Measurements from ENCODE around the gene KIAA1958. TPM values are rescaled to one million over a fixed set of nuclear protein-coding genes. Genes with fewer than 3 reads are reported as not detected.
"Not testable (repeated sequence)": the region's sequence is repeated elsewhere in the genome, so short reads cannot be mapped to it uniquely, and the experiment has no call there.

Gene KIAA1958
- total RNA-seq, 1 donor from 2014 or later = 3.9 TPM

DNA sequence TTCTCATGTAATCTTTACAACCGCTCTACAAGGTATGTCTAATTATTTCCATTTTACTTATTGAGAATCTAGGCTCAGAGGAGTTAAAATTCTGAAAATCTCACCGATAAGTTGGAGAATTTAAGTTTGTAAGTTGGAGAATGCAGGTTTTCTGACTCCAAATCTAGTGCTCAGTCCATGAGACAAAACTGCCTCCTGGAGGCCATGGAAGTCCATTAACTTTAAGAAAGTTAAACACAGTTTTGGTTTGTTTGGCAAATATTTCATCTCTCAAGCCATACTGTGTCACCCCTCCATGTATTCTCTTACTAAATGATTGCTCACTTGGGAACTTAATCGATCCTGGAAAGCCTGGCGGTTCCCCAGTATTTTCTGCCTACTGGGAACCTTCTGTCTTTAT is 178.7 kb downstream of the KIAA1958 start:
- no peak for ATAC-seq

DNA sequence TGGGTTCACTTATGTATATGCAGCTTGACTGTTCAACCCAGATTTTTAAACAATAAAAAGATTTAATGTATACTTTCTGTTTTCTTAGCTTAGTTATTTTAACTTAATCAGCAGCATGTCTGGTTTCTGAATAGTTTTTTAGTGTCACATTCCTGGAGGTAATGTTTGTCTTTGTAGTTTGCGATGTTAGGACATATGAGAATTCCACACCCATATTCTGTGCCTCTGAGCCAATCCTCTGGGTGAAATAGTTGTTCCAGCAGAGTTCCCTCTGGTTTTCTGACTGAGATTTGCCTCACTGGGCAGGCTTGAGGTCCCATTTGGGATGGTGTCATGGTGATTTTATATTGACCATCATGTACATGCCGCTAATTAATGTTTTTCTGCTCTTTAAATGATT is 182.7 kb downstream of the KIAA1958 start:
- ATAC-seq = no peak

DNA sequence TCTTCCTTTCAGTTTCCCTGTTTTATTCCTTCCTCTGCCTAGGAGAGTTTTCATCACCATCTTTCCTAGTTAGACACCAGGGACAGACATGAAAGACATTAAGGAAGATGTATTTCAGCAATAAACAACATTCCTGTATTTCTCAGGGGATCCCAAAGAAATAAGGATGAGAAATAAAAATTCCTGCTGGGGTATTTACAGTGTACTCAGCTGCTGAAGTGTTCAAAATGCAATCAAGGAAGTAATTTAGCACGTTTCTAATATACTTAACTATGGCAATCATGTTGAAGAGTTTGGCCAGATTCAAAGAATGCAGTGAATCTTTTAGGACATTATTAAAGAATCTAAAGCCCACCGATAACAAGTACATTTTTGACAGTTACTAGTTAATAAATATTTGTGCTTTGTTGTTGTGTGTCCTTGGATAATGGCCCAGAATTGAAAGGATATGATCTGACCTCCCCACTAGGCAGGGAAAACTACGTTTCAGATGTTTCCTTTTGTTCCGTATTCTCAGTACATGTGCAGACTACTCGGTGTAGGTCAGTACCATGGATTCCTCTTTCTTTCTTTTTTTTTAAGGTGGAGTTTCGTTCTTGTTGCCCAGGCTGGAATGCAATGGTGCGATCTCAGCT is 184.5 kb downstream of the KIAA1958 start:
- no peak for ATAC-seq

DNA sequence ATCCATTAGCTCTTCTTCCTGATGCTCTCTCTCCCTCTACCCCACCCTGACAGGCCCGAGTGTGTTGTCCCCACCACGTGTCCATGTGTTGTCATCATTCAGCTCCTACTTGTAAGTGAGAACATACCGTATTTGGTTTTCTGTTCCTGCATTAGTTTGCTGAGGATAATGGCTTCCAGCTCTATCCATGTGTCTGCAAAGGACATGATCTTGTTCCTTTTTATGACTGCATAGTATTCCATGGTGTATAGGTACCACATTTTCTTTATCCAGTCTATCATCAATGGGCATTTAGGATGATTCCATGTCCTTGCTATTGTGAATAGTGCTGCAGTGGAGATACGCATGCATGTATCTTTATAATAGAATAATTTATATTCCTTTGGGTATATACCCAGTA is 186.6 kb downstream of the KIAA1958 start:
- not testable (repeated sequence) for ATAC-seq

DNA sequence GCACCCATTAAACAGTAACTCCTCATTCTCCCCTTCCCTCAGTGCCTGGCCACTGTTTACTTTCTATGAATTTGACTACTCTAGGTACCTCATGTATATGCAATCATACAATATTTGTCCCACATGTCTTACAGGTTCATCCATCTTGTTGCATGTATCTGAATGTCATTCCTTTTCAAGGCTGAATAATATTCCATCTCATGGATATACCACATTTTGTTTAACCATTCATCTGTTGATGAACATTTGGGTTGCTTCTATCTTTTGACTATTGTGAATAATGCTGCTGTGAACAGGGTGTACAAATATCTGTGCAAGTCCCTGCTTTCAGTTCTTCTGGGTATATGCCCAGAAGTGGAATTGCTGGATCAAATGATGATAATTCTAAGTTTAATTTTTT is 190.4 kb downstream of the KIAA1958 start:
- no peak for ATAC-seq

DNA sequence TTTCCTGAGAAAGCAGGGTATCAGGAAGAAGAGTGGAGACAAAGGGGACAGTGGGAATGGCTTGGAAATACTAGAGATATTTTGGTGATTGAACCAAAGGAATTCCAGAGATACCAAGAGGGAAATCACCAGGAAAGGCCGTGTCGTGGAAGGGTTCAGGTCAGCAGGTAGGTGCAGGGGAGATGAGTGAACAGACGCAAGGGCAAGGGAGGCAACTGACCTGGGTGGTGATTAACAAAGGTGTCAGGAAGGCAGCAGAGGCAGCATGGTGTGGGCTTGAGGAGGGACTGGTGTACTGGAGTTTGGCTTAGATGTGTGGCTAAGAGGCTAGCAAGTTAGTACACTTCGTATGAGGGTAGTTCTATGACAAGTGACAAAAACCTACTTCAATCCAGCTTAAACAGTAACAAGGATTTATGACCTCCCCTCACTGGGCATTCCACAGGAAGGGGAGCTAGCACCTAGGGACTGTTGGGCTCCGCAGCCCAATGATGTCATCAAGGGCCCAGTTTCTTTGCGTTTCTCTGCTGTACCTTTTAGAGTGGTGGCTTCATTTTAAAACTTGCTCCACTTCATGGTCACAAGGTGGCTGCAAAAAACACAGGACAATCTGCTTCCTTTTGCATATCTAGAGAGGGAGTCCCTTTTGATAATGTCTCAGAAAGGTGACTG is 194.2 kb downstream of the KIAA1958 start:
- no peak for ATAC-seq

DNA sequence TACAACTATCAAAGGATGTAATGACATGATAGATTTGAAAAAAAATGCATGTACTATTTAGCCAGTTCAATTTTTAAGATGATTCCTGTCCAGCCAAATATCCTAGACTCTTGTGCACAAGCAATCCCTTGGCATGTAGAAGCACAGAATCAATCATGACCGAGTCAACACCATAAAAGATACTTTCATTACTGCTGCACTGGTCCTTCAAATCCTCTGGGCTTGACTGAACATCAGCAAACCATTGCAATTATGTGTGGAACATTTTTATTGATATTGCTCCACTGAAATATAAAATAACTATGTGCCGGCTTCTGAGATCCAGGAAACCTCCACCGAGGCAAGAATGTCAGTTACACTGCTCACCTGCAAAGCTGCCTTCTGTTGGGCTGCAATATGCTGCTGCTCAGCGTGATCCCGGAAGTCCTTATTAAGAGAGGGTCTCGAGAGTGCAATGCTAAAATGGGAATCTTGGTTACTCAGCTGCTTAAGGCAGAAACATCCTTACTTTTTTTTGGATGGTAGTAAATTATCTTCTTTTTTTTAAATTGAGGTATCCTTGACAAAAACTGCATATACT is 202.6 kb downstream of the KIAA1958 start:
- ATAC-seq = no peak

DNA sequence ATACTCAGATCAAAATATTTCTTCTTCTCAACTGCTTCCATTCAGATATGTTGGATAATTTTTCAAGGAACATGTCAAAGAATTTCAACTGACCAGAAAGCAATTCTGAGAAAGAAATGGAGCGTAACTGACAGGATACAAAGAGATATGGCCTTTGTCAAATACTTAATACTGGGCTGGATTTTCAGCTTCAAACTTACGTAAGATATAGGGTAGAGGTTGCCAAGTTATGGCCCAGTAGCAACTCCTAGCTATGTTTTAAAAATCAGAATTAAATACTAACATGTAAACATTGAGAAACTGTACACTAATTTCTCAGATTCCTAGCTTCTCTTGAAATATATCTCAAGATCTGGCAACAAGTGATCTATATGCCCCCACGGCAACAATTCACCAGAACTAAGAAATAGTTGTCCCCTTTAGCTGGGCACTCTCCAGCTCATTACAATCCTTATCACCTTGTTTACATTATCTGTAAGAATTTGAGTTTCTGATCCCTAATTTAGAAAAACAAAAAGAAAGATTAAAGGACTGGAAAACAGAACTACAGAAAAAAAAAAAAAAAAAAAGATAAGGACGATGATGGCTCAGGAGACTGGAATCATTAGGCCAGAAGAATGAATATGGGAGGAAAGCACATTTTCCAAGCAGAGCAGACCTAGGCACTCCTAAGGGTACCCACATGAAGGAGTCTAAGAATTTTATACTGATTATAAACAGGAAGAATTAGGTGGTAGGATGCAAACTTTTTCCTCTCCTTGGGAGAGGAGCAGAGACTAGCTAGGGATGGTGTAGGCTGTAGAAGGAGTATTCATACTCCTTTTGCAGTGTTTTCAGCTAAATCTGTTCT is 208.3 kb downstream of the KIAA1958 start:
- no peak for ATAC-seq

DNA sequence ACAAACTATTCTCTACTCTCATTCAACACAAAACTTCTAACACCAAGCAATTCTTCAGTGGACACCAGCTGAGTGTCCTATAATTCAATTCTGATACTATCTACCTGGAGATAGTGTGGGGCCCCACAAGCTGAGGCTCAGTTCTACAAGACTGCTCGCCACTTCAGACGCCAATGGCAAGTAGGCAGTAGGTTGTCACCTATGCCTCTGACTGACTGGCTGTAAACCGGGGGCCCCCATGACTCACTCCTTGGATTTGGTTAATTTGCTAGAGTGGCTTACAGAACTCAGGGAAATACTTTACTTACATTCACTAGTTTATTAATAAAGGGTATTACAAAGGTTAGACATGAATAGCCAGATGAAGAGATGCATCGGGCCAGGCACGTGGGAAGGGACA is 209.8 kb downstream of the KIAA1958 start:
- no peak for ATAC-seq

DNA sequence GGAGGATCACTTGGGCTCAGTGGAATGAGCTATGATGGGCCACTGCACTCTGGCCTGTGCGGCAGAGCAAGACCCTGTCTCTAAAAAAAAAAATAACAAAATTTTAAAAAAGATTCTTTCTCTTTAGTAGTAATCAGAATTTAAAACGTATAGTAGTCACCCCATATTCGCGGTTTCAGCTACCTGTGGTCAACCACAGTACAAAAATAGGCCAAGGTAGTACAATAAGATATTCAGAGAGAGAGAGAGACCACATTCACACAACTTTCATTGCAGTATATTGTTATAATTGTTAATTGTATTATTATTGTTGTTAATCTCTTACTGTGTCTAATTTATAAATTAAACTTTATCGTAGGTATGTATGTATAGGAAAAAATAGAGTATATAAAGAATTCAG is 212.6 kb downstream of the KIAA1958 start:
- ATAC-seq = no peak

DNA sequence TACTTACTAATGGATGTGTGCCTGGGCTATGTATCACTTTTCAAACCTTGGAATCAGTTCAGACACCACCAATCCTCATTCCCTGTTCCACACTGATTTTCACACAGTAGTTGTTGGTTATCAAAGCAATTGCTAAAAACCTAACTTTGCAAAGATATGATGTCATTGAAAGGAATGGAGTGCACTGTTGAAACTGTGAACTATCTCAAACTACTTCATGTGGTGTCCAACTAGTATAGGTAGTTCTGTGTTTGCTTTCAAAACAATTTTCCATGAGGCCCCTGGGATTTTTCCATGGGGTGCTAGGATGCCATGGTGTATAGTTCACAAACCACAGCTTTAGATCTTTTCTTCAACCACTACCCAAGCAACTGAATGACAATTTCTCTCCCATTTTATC is 213.5 kb downstream of the KIAA1958 start:
- no peak for ATAC-seq

DNA sequence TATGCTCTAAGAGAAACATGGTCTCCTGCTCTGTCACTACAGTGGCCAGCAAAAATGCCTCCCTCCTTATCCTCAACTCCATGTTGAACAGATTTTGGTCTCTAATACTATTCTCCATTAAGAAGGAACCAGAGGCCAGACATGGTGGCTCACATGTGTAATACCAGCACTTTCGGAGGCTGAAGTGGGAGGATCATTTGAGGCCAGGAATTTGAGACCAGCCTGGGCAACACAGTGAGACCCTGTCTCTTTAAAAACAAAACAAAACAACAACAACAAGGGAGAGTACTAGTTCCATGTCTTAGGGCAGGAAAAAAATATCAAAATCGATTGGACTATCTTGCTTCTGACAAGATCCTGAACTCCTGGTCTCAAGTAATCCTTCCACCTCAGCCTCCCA is 216.7 kb downstream of the KIAA1958 start:
- no peak for ATAC-seq

DNA sequence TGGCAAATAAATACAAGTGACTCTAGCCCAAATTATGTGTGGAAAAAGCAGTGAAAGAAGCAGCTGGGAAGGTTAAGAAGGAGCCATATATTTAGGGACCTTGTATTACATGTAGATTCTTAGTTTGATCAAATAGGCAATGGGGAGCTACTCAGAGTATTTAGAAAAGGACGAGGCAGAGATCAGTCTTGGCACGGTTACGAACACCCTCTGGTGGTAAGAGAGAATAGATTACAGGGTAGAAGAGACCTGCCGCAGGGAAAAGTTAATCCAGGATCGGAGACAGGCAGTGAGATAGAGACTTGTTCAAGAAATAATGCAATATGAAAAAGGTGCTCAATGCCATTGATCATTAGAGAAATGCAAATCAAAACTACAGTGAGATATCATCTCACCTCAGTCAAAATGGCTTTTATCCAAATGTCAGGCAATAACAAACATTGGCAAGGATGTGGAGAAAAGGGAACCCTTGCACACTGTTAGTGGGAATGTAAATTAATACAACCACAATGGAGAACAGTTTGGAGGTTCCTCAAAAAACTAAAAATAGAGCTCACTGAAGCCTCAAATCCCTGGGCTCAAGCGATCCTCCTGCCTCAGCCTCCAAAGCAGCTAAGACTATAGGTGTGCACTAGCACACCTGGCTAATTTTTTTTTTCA is 219.3 kb downstream of the KIAA1958 start:
- ATAC-seq = peak; percentile 68

DNA sequence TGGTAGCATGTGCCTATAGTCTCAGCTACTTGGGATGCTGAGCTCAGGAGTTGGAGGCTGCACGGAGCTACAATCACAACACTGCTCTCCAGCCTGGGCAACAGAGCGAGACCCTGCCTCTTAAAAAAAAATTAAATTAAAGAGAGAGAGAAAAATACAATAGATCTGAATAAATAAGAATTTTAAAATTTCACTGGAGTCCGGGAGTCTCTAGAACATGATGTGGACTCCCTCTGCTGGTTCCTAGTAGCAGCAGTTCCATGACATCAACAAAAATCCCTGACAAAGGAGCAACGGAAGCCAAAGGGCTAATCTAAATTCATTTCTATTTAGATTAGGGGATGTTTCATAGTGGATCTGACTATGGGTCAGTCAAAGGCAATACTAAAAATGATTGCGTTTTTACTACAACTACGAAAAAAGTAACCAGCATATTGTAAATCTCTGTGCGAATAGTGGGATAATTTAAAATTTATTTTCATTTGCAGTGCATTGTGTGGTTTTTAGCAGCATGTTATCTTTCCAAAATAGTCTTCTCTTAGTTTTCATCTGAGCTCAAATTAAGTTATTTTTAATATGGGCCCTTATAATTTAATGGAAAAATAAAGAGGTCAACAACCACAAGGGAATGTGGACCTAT is 224.5 kb downstream of the KIAA1958 start:
- ATAC-seq = no peak

DNA sequence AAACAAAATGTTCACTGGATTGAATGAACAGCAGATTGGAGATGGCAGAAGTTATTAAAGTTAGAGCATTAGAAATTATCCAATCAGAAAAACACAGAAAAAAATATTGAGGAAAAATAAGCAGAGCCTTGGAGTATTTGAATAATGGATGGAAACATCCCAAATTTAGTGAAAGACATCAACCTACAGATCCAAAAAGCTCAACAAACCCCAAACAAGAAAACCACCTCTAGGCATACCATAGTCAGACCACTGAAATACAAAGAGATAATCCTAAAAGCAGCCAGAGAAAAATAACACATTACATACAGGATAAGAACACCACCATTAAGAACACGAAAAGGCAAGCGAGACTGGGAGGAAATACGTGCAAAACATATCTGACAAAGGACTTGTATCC is 226.1 kb downstream of the KIAA1958 start:
- ATAC-seq = no peak

DNA sequence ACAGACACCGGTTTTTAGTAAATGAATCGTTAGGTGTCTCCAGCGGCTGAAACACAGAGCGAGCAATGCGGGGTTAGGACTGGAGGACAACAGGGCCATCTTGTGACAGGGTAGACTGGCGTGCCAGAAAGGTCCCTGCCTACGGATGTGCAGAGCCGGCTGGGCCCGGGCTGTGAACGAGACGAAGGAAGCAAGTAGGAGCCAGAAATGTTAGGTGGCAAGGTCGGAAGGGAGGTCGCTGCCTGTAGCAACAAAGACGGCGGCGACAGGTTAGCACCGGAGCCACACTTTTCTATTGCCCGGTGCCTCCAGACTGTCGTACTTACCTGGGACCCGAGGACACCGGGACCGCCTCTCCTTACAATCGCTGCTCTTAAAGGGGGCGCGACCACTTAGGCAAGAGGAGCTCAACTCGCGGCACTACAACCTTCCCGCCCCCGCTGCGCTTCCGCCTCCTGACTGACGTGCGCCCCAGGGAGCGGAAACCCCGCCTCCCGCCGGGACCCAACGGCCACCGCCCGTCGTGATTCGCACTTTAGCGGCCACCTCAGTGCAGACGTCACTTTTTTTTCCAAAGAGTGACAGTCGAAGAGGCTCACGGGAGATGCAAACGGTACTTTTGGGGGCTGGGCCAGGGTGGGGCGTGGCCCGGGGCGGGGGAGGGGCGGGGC is 231.2 kb downstream of the KIAA1958 start, which contains the start of gene INIP:
Gene INIP (minus strand): TSS at position 457 of the 671 bp plus-strand sequence. CDS start 1,632 bp downstream, outside the sequence.
- peak; percentile 98 for ATAC-seq

Other genes with a start within 250 kb of the KIAA1958 start
- gene PTBP3, start 153.2 kb upstream of the KIAA1958 start, total RNA-seq = 165 TPM
- gene HSDL2, start 106.7 kb upstream of the KIAA1958 start, total RNA-seq = 27.5 TPM
- 16.3 TPM for gene INIP, start 231.3 kb downstream of the KIAA1958 start, total RNA-seq